ENCODE measurements around the gene PRDM7. TPM values are rescaled to one million over a fixed set of nuclear protein-coding genes. Genes with fewer than 3 reads are reported as not detected.
"Not testable (repeated sequence)": the region's sequence is repeated elsewhere in the genome, so short reads cannot be mapped to it uniquely, and the experiment has no call there.

Gene PRDM7
- total and polyA plus RNA-seq, 2 of the 4 experiments (the other 2 are of a cell fraction) = not detected

GRCh38 chr16:90121846-90122245, 44.7 kb upstream of the PRDM7 start:
- DNase-seq; dilution Hi-C loops (cut with HindIII; ENCODE audit: low sequenced_read_pairs, unreplicated experiment); H4K91ac ChIP-seq (ENCODE audit: insufficient read depth, low read depth, low read length); H3K9me1 ChIP-seq (ENCODE audit: insufficient read depth, low read length); H2AFZ ChIP-seq (replicated peaks; ENCODE audit: low read length, poor library complexity); H3K4me2 ChIP-seq (ENCODE audit: low read depth, low read length); H3K27ac ChIP-seq (ENCODE audit: insufficient read depth, low read length); H3K4me1 ChIP-seq (ENCODE audit: control insufficient read depth, insufficient read depth, low read length); H2BK5ac ChIP-seq (ENCODE audit: low read depth, low read length, poor library complexity, severe bottlenecking); H4K5ac ChIP-seq (ENCODE audit: low read depth, low read length); BruUV-seq (replicated peaks); POLR2A ChIA-PET (ENCODE audit: unreplicated experiment); in situ Hi-C loops (cut with MboI; ENCODE audit: low sequenced_read_pairs); H4K20me1 ChIP-seq (ENCODE audit: insufficient read depth, low read length); H2BK20ac ChIP-seq (ENCODE audit: low read depth, low read length); H3K23ac ChIP-seq (ENCODE audit: low read depth, low read length); H2AK5ac ChIP-seq (ENCODE audit: low read depth, low read length); H3K36me3 ChIP-seq (ENCODE audit: control insufficient read depth, insufficient read depth, low read length); H3K27me3 ChIP-seq (ENCODE audit: control insufficient read depth, insufficient read depth, low read length); H2BK15ac ChIP-seq (ENCODE audit: low read depth, low read length); H2AK9ac ChIP-seq (replicated peaks; ENCODE audit: low read depth, low read length, poor library complexity); H2BK120ac ChIP-seq (ENCODE audit: low read depth, low read length); H3K56ac ChIP-seq (ENCODE audit: extremely low read depth, insufficient read depth, low read length); H4K8ac ChIP-seq (ENCODE audit: low read depth in 2 of 2, low read length in 2 of 2); H3K79me1 ChIP-seq (ENCODE audit: low read depth in 1 of 2, low read length in 2 of 2); ATAC-seq (ENCODE audit: low read depth); H3K9me3 ChIP-seq (ENCODE audit: control insufficient read depth, insufficient read depth, low read length); H3K4ac ChIP-seq (ENCODE audit: low read depth, low read length); CTCF ChIA-PET; H3K9ac ChIP-seq (ENCODE audit: low read depth, low read length); intact Hi-C loops (cut with micrococcal nuclease); H3K18ac ChIP-seq (ENCODE audit: low read depth, low read length); H3K14ac ChIP-seq (replicated peaks; ENCODE audit: low read depth, low read length); H3K4me3 ChIP-seq (ENCODE audit: insufficient read depth, low read depth, low read length): not testable (repeated sequence)
- no CpG with 5 or more reads among the region's 4 CpGs for whole genome bisulfite sequencing, 2 experiments (ENCODE audit: extremely low coverage in 2 of 2, insufficient read length in 1 of 2)

- H3K14ac ChIP-seq (replicated peaks; ENCODE audit: low read depth, low read length); H3K4me1 ChIP-seq (ENCODE audit: control insufficient read depth, insufficient read depth, low read length); H3K23ac ChIP-seq (ENCODE audit: low read depth, low read length); H2BK120ac ChIP-seq (ENCODE audit: low read depth, low read length); POLR2A ChIA-PET (ENCODE audit: unreplicated experiment); dilution Hi-C loops (cut with HindIII; ENCODE audit: low sequenced_read_pairs, unreplicated experiment); H3K4ac ChIP-seq (ENCODE audit: low read depth, low read length); H4K8ac ChIP-seq (ENCODE audit: low read depth in 2 of 2, low read length in 2 of 2); H2BK5ac ChIP-seq (ENCODE audit: low read depth, low read length, poor library complexity, severe bottlenecking); in situ Hi-C loops (cut with MboI; ENCODE audit: low sequenced_read_pairs); ATAC-seq (ENCODE audit: low read depth); H3K4me3 ChIP-seq (ENCODE audit: insufficient read depth, low read depth, low read length); H3K79me1 ChIP-seq (ENCODE audit: low read depth in 1 of 2, low read length in 2 of 2); H2AK5ac ChIP-seq (ENCODE audit: low read depth, low read length); H4K20me1 ChIP-seq (ENCODE audit: insufficient read depth, low read length); H2BK15ac ChIP-seq (ENCODE audit: low read depth, low read length); H3K9me3 ChIP-seq (ENCODE audit: control insufficient read depth, insufficient read depth, low read length); BruUV-seq (replicated peaks); CTCF ChIA-PET; H4K5ac ChIP-seq (ENCODE audit: low read depth, low read length); DNase-seq; H3K9me1 ChIP-seq (ENCODE audit: insufficient read depth, low read length); H4K91ac ChIP-seq (ENCODE audit: insufficient read depth, low read depth, low read length); H2BK20ac ChIP-seq (ENCODE audit: low read depth, low read length); H3K18ac ChIP-seq (ENCODE audit: low read depth, low read length); H3K56ac ChIP-seq (ENCODE audit: extremely low read depth, insufficient read depth, low read length); H3K27ac ChIP-seq (ENCODE audit: insufficient read depth, low read length); H3K36me3 ChIP-seq (ENCODE audit: control insufficient read depth, insufficient read depth, low read length); H3K9ac ChIP-seq (ENCODE audit: low read depth, low read length); H3K4me2 ChIP-seq (ENCODE audit: low read depth, low read length); H2AFZ ChIP-seq (replicated peaks; ENCODE audit: low read length, poor library complexity); H2AK9ac ChIP-seq (replicated peaks; ENCODE audit: low read depth, low read length, poor library complexity); intact Hi-C loops (cut with micrococcal nuclease); H3K27me3 ChIP-seq (ENCODE audit: control insufficient read depth, insufficient read depth, low read length): not testable (repeated sequence)
- WGBS, 2 experiments (ENCODE audit: extremely low coverage in 2 of 2, insufficient read length in 1 of 2) = no CpG with 5 or more reads among the region's 6 CpGs
Measured at GRCh38 chr16:90107617-90108016, 30.5 kb upstream of the PRDM7 start.

Data from IMR-90 (cell line).